Brain microvascular endothelial cell (primary cell): ENCODE measurements around the gene MTCL3.

Experiments
- DNase-seq: peaks from one replicate; pipeline ENCODE4 v3.0.0-alpha.2; 2020
- H3K27ac ChIP-seq: fragments of 250-450 bp; sonication (Bioruptor Pico); 2 replicates; pipeline ENCODE4 v1.5.1; 2020; ENCODE audit warnings: mild to moderate bottlenecking, moderate library complexity
- H3K27me3 ChIP-seq: fragments of 250-450 bp; sonication (Bioruptor Pico); replicated peaks from 2 replicates; pipeline ENCODE4 v1.5.1; 2020; ENCODE audit warnings: mild to moderate bottlenecking
- H3K36me3 ChIP-seq: fragments of 250-450 bp; sonication (Bioruptor Pico); replicated peaks from 2 replicates; pipeline ENCODE4 v1.5.1; 2020; ENCODE audit warnings: mild to moderate bottlenecking
- H3K4me3 ChIP-seq: 2 replicates; pipeline ENCODE4 v1.5.1; 2011; ENCODE audit warnings: low read depth, mild to moderate bottlenecking, control low read depth, low read length, moderate library complexity
- CTCF ChIP-seq: IDR thresholded peaks from 2 replicates; pipeline ENCODE4 v1.5.1; 2011; ENCODE audit warnings: low read depth, mild to moderate bottlenecking, moderate library complexity, low read length, control low read depth, inconsistent platforms; ENCODE audit errors: missing control alignments
- in situ Hi-C: cut with HindIII; loops from 2 replicates; pipeline ENCODE4 v1.10.0; 2017; ENCODE audit warnings: low sequenced_read_pairs, low pct_ligation_motif_present

MTCL3 gene

GRCh38 chr6:127515234-127515793, 3.8 kb downstream of the MTCL3 start:
- in situ Hi-C loops = no loop called here
- H3K27ac ChIP-seq = peak overlapping the region; percentile 7
- H3K4me3 ChIP-seq = peak overlapping the region; percentile 69
- H3K27me3 ChIP-seq = no peaks in the 10 kb centered on the region
- DNase-seq = peak; percentile 27
- peaks cover 5% of the 10 kb centered on the region for H3K36me3 ChIP-seq
- TF ChIP-seq CTCF = peak; percentile 35

- Histone ChIP-seq H3K4me3 (peak overlapping the region; percentile 69), H3K36me3 (peaks cover 5% of the 10 kb centered on the region), H3K27ac (no peak overlapping the region), H3K27me3 (no peaks in the 10 kb centered on the region)
- peak; percentile 69 for DNase-seq
- no peak for TF ChIP-seq CTCF
- in situ Hi-C loops = no loop called here
Measured at GRCh38 chr6:127514773-127515227, 4.3 kb downstream of the MTCL3 start.

- Histone ChIP-seq H3K4me3 (peak overlapping the region; percentile 69), H3K27ac (no peak overlapping the region), H3K27me3 (no peaks in the 10 kb centered on the region), H3K36me3 (peaks cover 9% of the 10 kb centered on the region)
- DNase-seq = no peak
- in situ Hi-C loops = no loop called here
- TF ChIP-seq CTCF = no peak
Measured at GRCh38 chr6:127514179-127514772, 4.9 kb downstream of the MTCL3 start.

- no peak for TF ChIP-seq CTCF
- H3K27ac ChIP-seq = no peak overlapping the region
- no peak overlapping the region for H3K4me3 ChIP-seq
- H3K27me3 ChIP-seq = no peaks in the 10 kb centered on the region
- in situ Hi-C loops = no loop called here
- H3K36me3 ChIP-seq = peaks cover 11% of the 10 kb centered on the region
- no peak for DNase-seq
Measured at GRCh38 chr6:127513425-127513824, 5.7 kb downstream of the MTCL3 start.

- Histone ChIP-seq H3K27me3 (no peaks in the 10 kb centered on the region), H3K36me3 (peaks cover 11% of the 10 kb centered on the region), H3K4me3 (no peak overlapping the region), H3K27ac (no peak overlapping the region)
- in situ Hi-C loops = no loop called here
- no peak for DNase-seq
- no peak for TF ChIP-seq CTCF
Measured at GRCh38 chr6:127510876-127511275, 8.3 kb downstream of the MTCL3 start.

GRCh38 chr6:127506894-127507293, 12.2 kb downstream of the MTCL3 start:
- no peak for DNase-seq
- in situ Hi-C loops = no loop called here
- Histone ChIP-seq H3K27ac (no peak overlapping the region), H3K4me3 (no peak overlapping the region), H3K27me3 (no peaks in the 10 kb centered on the region), H3K36me3 (peaks cover 8% of the 10 kb centered on the region)
- no peak for TF ChIP-seq CTCF
